Common myeloid progenitor, CD34-positive (primary cell): Measurements from ENCODE around the gene CAMTA1.

Experiments
- CTCF ChIA-PET: fragments of 350-600 bp; sonication (Branson Sonifier 250); formaldehyde crosslinking; loops from one replicate; lab custom pipeline; 2021; ENCODE audit warnings: antibody characterized with exemption; lab: Charles Lee
- POLR2A ChIA-PET: fragments of 350-600 bp; sonication (Branson Sonifier 250); formaldehyde crosslinking; loops from one replicate; lab custom pipeline; 2021; ENCODE audit warnings: antibody characterized with exemption; lab: Charles Lee
- DNase-seq, 3 donors: peaks; one replicate each; pipeline versions ENCODE4 v3.0.0 to v3.0.0-alpha.2; 2013
- H3K27ac ChIP-seq, 2 experiments: 1 replicate in 1 of 2; 2 replicates in 1 of 2; pipeline ENCODE4 v1.7.0; 2013; ENCODE audit warnings: inconsistent platforms in 2 of 2, low read length in 2 of 2, mild to moderate bottlenecking in 2 of 2, low read depth in 1 of 2, moderate library complexity in 1 of 2; ENCODE audit not compliant: severe bottlenecking in 2 of 2, insufficient read depth in 1 of 2, poor library complexity in 1 of 2
- H3K27me3 ChIP-seq, 5 experiments: replicated peaks in 2 of 5; 1 replicate in 3 of 5; 2 replicates in 2 of 5; pipeline versions ENCODE4 v1.6.1 to v1.7.0; 2013; ENCODE audit warnings: low read length in 4 of 5, mild to moderate bottlenecking in 2 of 5, moderate library complexity in 2 of 5, inconsistent platforms in 1 of 5; ENCODE audit not compliant: insufficient read depth in 5 of 5, control insufficient read depth in 4 of 5
- H3K36me3 ChIP-seq, 4 experiments: 1 replicate in 2 of 4; 2 replicates in 2 of 4; pipeline versions ENCODE4 v1.6.1 to v1.7.0; 2013; ENCODE audit warnings: low read length in 3 of 4, control low read depth in 1 of 4, mild to moderate bottlenecking in 1 of 4; ENCODE audit not compliant: control insufficient read depth in 4 of 4, insufficient read depth in 4 of 4
- H3K4me1 ChIP-seq, 4 experiments: 1 replicate in 3 of 4; 2 replicates in 1 of 4; pipeline versions ENCODE4 v1.6.1 to v1.7.1; 2013; ENCODE audit warnings: low read length in 3 of 4, mild to moderate bottlenecking in 3 of 4, control low read depth in 1 of 4, inconsistent platforms in 1 of 4, moderate library complexity in 1 of 4; ENCODE audit not compliant: control insufficient read depth in 4 of 4, insufficient read depth in 4 of 4; ENCODE audit errors: control extremely low read depth in 1 of 4
- H3K4me3 ChIP-seq, 7 experiments: 1 replicate in 4 of 7; 2 replicates in 3 of 7; pipeline versions ENCODE4 v1.5.1 to v1.7.0; 2013; ENCODE audit warnings: mild to moderate bottlenecking in 7 of 7, low read length in 6 of 7, moderate library complexity in 6 of 7, inconsistent platforms in 2 of 7, low read depth in 2 of 7, control low read depth in 1 of 7; ENCODE audit not compliant: insufficient read depth in 4 of 7, control insufficient read depth in 1 of 7; ENCODE audit errors: extremely low read depth in 1 of 7
- H3K9me3 ChIP-seq, 5 experiments: 1 replicate in 4 of 5; 2 replicates in 1 of 5; pipeline versions ENCODE4 v1.6.1 to v1.7.1; 2013; ENCODE audit warnings: low read length in 4 of 5, mild to moderate bottlenecking in 2 of 5, inconsistent platforms in 1 of 5, low read depth in 1 of 5, moderate library complexity in 1 of 5; ENCODE audit not compliant: control insufficient read depth in 4 of 5, insufficient read depth in 2 of 5; ENCODE audit errors: control extremely low read depth in 1 of 5
- WGBS: methylation state at CpG from one replicate; pipeline ENCODE4 v1.1.5; 2013; ENCODE audit not compliant: insufficient coverage; 5-methylcytosine and 5-hydroxymethylcytosine counted together

Gene CAMTA1

DNA sequence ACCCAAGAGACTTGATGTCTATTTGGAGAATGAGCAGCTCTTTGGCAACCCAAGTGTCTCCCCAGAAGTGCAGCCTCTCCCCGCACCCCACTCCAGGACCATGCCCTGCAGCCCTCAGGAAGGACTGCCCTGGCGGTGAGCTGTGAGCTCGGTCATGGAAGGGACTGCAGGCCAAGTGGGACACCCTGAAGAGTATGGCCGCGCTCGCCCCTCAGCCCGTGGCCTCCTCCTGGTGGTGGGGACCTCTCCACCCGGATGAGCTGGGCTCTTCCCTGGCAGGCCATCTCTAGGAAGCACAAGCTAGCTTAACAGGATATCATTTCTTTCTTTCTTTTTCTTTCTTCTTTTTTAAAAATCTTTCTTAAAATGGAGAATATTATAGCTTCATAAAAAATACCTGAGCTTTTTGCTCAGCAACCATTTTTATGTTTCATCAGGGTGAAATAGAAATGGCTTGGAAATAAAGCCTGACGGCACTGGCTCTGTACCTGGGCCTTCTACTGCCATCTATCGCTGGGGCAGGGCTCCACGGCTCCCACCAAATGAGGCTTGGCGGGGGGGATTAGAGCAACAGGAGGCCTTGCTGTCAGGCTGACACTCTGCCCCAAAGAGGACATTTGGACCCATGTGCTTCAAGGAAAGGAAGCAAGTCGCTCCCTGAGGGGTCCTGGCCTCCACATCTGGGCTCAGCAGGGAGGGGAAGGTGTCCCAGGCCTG lies 689.7 kb downstream of the CAMTA1 start:
- ChIA-PET POLR2A (no interaction called here), CTCF (interaction anchor here (0.5 to 1.1 kb wide), 2 partner anchors 9 to 279 kb away, joined by 3 read pairs; no protein-coding TSS in a partner anchor)
- WGBS, result 98% methylated on average over 13 of the region's 13 CpGs
- no peak overlapping the region for H3K4me3 ChIP-seq
- no peaks in the 10 kb centered on the region for H3K9me3 ChIP-seq
- H3K36me3 ChIP-seq, result no peaks in the 10 kb centered on the region
- no peaks in the 10 kb centered on the region for H3K4me1 ChIP-seq
- H3K27me3 ChIP-seq, result peaks cover 0 to 2% (median 0%) of the 10 kb centered on the region in 5 experiments
- DNase-seq, result no peak
- no peak overlapping the region for H3K27ac ChIP-seq

DNA sequence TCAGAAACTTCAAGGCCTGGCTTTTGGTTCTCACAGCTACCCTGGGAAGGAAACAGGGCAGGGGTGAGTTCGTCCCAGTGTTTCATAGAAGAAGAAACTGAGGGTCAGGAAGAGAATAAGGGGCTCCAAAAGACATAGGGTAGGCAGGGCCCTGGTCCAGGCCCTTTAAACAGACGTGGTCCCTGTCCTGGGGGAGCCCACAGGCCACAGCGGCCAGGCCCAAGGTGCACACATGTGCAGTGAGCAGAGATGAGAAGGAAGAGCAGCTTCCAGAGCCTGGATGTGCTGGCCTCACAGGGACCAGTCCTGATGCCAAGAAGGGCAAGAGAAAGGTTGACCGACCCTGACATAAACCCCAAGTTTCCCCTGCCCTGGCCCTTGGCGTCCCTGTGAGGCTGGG lies 690.4 kb downstream of the CAMTA1 start:
- no peak overlapping the region for H3K27ac ChIP-seq
- H3K36me3 ChIP-seq, result no peaks in the 10 kb centered on the region
- 95% methylated on average over 5 of the region's 5 CpGs for WGBS
- DNase-seq, result no peak
- ChIA-PET POLR2A (no interaction called here), CTCF (no interaction called here)
- no peak overlapping the region for H3K4me3 ChIP-seq
- no peaks in the 10 kb centered on the region for H3K4me1 ChIP-seq
- H3K27me3 ChIP-seq, result peaks cover 0 to 2% (median 0%) of the 10 kb centered on the region in 5 experiments
- no peaks in the 10 kb centered on the region for H3K9me3 ChIP-seq

DNA sequence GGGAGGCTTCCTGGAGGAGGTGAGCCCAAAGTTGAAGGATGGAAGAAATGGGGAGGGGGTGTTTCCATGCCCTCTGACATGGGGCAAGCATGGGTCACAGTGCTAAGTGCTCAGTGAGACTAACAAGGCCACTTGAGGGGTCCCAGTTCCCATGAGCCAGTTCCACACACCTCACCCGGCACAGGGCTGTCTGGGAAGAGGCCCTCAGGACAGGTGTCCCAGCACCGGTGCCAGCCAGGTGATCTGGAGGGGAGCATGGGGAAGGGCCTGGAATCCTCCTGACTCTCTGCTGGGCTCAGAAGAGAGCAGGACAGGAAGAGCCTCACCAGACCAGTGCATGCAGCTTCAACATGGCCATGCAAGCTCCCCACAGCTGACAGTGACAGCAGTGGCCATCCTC lies 691.1 kb downstream of the CAMTA1 start:
- no peaks in the 10 kb centered on the region for H3K9me3 ChIP-seq

DNA sequence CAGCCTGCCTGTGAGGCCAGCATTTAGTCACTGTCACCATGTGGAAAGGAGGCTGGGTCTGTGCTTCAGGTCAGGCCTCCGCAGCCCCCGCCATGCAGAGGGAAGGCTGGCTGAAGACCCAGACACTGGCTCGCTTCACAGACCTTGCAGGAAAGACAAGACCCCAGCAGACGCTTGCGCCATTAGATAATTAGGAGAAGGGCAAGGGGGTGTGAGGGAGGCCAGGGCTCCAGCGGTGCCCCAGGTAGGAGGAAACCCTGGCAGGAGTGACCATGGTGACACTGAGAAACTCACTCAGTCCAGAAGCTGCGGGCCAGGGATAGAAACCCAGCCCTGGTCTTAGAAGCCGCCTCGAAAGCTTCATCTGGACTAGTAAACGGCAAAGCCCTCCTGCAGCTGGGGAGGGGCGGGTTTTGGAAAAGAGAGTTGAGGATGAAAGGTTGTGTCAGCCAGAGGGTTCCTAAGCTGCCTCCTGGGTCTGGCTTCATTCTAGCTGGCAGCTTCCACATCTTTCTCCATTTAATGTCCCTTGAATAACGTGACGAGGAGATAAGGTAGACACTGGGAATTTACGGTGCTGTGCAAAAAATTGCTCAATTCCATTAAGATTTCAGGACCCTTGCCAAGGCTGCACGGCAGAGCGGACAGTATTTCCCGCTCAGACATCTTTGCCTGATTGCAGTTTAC lies 691.8 kb downstream of the CAMTA1 start:
- POLR2A ChIA-PET, result no interaction called here
- Histone ChIP-seq H3K9me3 (no peaks in the 10 kb centered on the region), H3K27ac (no peak overlapping the region), H3K36me3 (no peaks in the 10 kb centered on the region), H3K4me3 (no peak overlapping the region), H3K4me1 (no peaks in the 10 kb centered on the region), H3K27me3 (peaks cover 0 to 3% (median 0%) of the 10 kb centered on the region in 5 experiments)
- CTCF ChIA-PET, result no interaction called here
- no peak for DNase-seq
- 95% methylated on average over 16 of the region's 17 CpGs for whole genome bisulfite sequencing

More for the DNA sequence above, 691.1 kb downstream of the CAMTA1 start:
- DNase-seq, result no peak
- WGBS, result 100% methylated on average over 2 of the region's 2 CpGs
- no peak overlapping the region for H3K4me3 ChIP-seq
- POLR2A ChIA-PET, result no interaction called here
- H3K27ac ChIP-seq, result no peak overlapping the region
- no peaks in the 10 kb centered on the region for H3K4me1 ChIP-seq
- H3K27me3 ChIP-seq, result peaks cover 0 to 2% (median 0%) of the 10 kb centered on the region in 5 experiments
- CTCF ChIA-PET, result no interaction called here
- no peaks in the 10 kb centered on the region for H3K36me3 ChIP-seq

DNA sequence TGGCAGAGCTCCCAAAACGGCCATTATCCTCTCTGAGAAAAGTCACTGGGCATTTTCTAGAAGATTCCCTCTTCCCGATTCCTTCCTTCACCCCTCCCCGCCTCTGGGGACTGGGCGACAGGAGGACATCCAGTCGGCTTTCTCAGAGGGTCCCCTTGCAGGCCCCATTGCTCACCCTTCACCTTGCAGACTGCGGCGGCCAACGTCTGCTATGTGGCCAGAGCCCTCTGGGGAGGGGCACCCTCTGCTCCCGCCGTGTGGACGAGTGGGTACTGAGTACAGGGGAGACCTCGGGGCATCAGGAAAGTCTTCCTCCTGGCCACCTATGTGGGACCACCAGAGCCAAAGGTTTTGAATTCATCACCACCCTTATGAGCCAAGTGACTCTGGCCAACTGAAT lies 692.3 kb downstream of the CAMTA1 start:
- CTCF ChIA-PET, result no interaction called here
- Histone ChIP-seq H3K4me1 (no peaks in the 10 kb centered on the region), H3K4me3 (no peak overlapping the region), H3K27ac (no peak overlapping the region), H3K9me3 (no peaks in the 10 kb centered on the region), H3K27me3 (peaks cover 0 to 4% (median 0%) of the 10 kb centered on the region in 5 experiments), H3K36me3 (no peaks in the 10 kb centered on the region)
- WGBS, result 91% methylated on average over 9 of the region's 12 CpGs
- no peak for DNase-seq
- POLR2A ChIA-PET, result no interaction called here

DNA sequence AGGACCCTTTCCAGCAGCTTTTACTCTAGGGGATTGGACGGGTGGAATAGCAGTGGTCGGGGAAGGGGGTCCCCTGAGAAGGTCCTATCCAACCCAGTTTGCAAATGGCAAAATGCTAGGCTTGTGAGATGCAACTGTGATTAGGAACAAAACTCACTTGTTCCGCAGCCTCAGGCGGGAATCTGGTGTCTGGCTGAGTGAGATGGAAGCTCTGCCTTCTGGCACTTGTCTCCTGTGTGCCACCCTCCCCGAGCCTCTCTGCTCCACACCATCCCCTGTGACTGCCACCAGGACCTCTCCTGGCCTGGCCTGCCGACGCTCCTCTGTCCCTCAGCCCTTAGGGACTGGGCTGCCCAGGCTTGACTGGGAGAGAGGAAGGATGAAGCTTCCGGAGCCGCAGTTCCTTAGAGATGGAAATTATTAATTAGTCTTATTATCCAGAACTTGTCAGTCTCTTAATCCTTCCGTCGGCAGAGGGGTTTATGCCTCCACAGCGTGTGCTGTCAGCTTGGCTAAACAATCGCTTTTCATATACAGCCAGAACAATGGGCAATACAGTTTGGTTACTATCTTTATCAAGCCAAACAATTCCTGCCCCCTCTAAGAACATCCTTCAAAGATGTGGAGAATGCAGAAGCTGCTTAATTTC lies 693.0 kb downstream of the CAMTA1 start:
- DNase-seq, result no peak
- Histone ChIP-seq H3K9me3 (no peaks in the 10 kb centered on the region), H3K27ac (no peak overlapping the region), H3K36me3 (no peaks in the 10 kb centered on the region), H3K27me3 (peaks cover 0 to 4% (median 0%) of the 10 kb centered on the region in 5 experiments), H3K4me1 (no peaks in the 10 kb centered on the region), H3K4me3 (no peak overlapping the region)
- CTCF ChIA-PET, result no interaction called here
- POLR2A ChIA-PET, result no interaction called here
- WGBS, result 94% methylated on average over 10 of the region's 13 CpGs
